ENCODE measurements around the gene ELF4. TPM values are rescaled to one million over a fixed set of nuclear protein-coding genes. Genes with fewer than 3 reads are reported as not detected.

The ELF4 gene
- total RNA-seq, 4 donors from 2014 or later, result 8.2 to 11.7 (median 10.2) TPM

DNA sequence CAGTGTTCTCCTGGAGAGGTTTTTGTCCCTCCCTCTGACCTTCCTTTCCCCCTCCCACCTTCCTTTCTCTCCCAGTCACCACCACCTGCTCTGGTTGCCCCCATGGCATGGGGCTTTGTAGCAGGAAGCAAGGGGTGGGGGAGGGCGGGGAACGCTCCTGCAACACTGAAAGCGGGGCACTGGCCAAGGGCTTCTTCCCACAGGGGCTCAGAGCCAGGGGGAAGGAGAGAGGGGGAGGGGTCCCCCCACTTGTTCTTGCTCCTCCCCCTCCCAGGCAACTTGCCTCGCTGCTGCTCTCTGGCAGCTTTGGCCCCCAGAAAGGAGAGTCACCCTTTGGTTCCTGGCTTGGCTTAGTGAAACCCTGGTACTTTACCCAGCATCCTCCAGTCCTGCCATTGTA, 79.5 kb downstream of the ELF4 start:
- TF ChIP-seq, protein P1, sequence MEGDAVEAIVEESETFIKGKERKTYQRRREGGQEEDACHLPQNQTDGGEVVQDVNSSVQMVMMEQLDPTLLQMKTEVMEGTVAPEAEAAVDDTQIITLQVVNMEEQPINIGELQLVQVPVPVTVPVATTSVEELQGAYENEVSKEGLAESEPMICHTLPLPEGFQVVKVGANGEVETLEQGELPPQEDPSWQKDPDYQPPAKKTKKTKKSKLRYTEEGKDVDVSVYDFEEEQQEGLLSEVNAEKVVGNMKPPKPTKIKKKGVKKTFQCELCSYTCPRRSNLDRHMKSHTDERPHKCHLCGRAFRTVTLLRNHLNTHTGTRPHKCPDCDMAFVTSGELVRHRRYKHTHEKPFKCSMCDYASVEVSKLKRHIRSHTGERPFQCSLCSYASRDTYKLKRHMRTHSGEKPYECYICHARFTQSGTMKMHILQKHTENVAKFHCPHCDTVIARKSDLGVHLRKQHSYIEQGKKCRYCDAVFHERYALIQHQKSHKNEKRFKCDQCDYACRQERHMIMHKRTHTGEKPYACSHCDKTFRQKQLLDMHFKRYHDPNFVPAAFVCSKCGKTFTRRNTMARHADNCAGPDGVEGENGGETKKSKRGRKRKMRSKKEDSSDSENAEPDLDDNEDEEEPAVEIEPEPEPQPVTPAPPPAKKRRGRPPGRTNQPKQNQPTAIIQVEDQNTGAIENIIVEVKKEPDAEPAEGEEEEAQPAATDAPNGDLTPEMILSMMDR (IDR thresholded peaks at IDR 0.05), result no peak
- TF ChIP-seq POLR2A (IDR thresholded peaks at IDR 0.05) (no peak), EP300 (IDR thresholded peaks at IDR 0.05) (no peak)
- Histone ChIP-seq H3K27me3 (no peaks in the 10 kb centered on the region), H3K27ac (no peak overlapping the region), H3K36me3 (peaks cover 0 to 72% (median 0%) of the 10 kb centered on the region in 3 donors), H3K9me3 (no peaks in the 10 kb centered on the region), H3K4me1 (no peaks in the 10 kb centered on the region), H3K4me3 (no peak overlapping the region)
- no peak for DNase-seq (ENCODE audit: low spot score in 2 of 2)
- WGBS, 2 donors, result 68% methylated on average over 4 of the region's 4 CpGs; no CpG with 5 or more reads in 1 of the 2 donors

DNA sequence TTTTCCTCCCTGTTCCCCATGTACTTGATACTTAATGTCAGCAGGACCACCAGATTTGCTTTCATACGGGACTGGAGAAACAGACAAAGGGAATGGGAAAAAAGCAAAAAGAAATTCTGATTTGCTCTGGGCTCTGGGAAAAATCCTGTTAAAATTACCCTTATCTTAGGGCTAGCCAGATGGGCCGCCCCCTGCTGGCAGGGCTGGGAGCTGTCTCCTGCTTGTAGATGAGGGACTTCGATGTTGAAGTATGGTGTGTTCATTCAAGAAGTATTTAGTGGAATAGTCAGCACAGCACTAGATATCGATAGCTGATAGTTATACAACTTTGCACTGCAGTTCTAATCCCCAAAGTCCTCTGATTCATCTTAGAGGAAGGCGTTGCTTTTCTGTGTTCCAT, 82.1 kb downstream of the ELF4 start:
- TF ChIP-seq EP300 (IDR thresholded peaks at IDR 0.05) (no peak), POLR2A (IDR thresholded peaks at IDR 0.05) (no peak)
- TF ChIP-seq, protein P1 (IDR thresholded peaks at IDR 0.05), result peak; percentile 41 to 59 (median 50)
- Histone ChIP-seq H3K36me3 (peaks cover 0 to 63% (median 0%) of the 10 kb centered on the region in 3 donors), H3K4me3 (no peak overlapping the region), H3K4me1 (peaks cover 0 to 5% (median 0%) of the 10 kb centered on the region in 4 donors), H3K27ac (no peak overlapping the region), H3K9me3 (no peaks in the 10 kb centered on the region), H3K27me3 (no peaks in the 10 kb centered on the region)
- 61 to 62% methylated on average over 5 of the region's 5 CpGs for WGBS, 2 donors
- peak; percentile 21 to 47 for DNase-seq (ENCODE audit: low spot score in 2 of 2)

DNA sequence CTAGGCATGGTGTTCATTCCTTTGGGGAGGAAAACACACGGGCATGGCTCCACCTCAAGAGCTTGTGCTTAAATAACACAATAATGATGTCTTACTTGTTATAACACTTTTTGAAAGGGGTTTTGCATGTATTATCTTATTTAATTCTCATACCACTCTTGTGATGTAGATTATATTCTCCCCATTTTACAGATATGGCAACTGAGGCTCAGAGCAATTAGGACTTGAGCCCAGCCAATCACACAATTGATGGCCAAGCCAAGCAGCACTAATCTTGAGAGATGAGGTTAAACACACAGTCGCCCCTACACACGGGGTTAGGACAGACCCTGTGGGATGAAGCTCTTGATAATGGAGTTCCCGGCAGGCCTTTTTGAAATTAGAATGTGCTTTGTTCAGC, 82.7 kb downstream of the ELF4 start:
- Histone ChIP-seq H3K27me3 (no peaks in the 10 kb centered on the region), H3K27ac (no peak overlapping the region), H3K4me1 (peaks cover 0 to 5% (median 0%) of the 10 kb centered on the region in 4 donors), H3K36me3 (peaks cover 0 to 66% (median 0%) of the 10 kb centered on the region in 3 donors), H3K9me3 (no peaks in the 10 kb centered on the region), H3K4me3 (no peak overlapping the region)
- WGBS, 2 donors, result 77 to 80% methylated on average over 4 of the region's 4 CpGs
- TF ChIP-seq, protein P1 (IDR thresholded peaks at IDR 0.05), result no peak
- TF ChIP-seq EP300 (IDR thresholded peaks at IDR 0.05), result no peak
- no peak for TF ChIP-seq POLR2A (IDR thresholded peaks at IDR 0.05)
- no peak for DNase-seq (ENCODE audit: low spot score in 2 of 2)

DNA sequence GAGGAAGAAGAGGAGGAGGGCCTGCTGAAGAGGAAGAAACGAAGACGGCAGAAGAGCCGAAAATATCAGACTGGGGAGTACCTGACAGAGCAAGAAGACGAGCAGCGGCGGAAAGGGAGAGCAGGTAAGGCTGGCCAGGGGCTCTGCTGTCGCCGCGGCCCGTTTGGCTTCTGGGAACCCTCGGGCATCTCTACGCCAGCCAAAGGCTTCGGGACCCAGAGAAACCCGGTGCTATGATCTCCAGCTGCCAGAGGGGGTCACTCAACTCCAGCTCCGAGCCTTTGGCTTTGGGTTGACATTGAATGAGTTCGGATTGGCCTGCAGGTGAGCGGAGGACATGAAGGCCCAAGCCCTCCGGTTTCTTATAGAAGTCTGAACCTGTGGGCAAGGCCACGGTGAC, 85.0 kb downstream of the ELF4 start:
- 72 to 78% methylated on average over 19 of the region's 19 CpGs for WGBS, 2 donors
- Histone ChIP-seq H3K27me3 (no peaks in the 10 kb centered on the region), H3K36me3 (peaks cover 0 to 67% (median 0%) of the 10 kb centered on the region in 3 donors), H3K9me3 (no peaks in the 10 kb centered on the region), H3K4me3 (no peak overlapping the region), H3K27ac (no peak overlapping the region), H3K4me1 (peaks cover 0 to 5% (median 0%) of the 10 kb centered on the region in 4 donors)
- no peak for DNase-seq (ENCODE audit: low spot score in 2 of 2)
- TF ChIP-seq, protein P1 (IDR thresholded peaks at IDR 0.05), result no peak
- no peak for TF ChIP-seq POLR2A (IDR thresholded peaks at IDR 0.05)
- no peak for TF ChIP-seq EP300 (IDR thresholded peaks at IDR 0.05)

DNA sequence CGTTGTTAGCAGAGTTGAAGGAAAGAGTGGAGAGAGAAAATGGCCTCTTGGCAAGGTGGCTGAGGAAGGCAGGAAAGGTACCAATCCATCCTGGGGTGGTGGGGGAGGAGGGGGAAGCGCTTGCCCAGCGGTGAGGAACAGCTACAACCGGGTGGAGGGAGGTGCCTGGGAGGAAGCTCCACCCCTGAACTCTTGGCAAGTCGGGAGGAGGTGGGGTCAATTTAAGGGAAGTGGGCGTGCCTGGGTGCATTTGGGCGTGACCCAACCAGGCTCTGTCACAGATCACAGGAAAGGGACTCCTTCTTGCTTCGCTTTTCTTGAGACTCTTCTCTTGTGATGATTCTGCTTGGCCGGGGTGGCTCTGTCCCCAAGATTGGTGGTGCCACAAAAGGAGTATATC, 86.2 kb downstream of the ELF4 start:
- peak overlapping the region in 1 of 4 donors; percentile 33 for H3K27ac ChIP-seq
- H3K36me3 ChIP-seq, result peaks cover 0 to 55% (median 0%) of the 10 kb centered on the region in 3 donors
- H3K9me3 ChIP-seq, result no peaks in the 10 kb centered on the region
- 15 to 37% methylated on average over 5 to 9 of the region's 9 CpGs for WGBS, 2 donors
- TF ChIP-seq, protein P1 (IDR thresholded peaks at IDR 0.05), result no peak
- no peak for TF ChIP-seq POLR2A (IDR thresholded peaks at IDR 0.05)
- TF ChIP-seq EP300 (IDR thresholded peaks at IDR 0.05), result no peak
- H3K4me3 ChIP-seq, result no peak overlapping the region
- no peaks in the 10 kb centered on the region for H3K27me3 ChIP-seq
- peak; percentile 59 to 70 for DNase-seq (ENCODE audit: low spot score in 2 of 2)
- H3K4me1 ChIP-seq, result peaks cover 0 to 15% (median 0%) of the 10 kb centered on the region in 4 donors
